AG04450 (cell line): Measurements from ENCODE around the gene RFTN1. TPM values are rescaled to one million over a fixed set of nuclear protein-coding genes. Genes with fewer than 3 reads are reported as not detected.

Experiments
- CTCF ChIA-PET: fragments of 300-600, 350-600 bp; formaldehyde crosslinking; extraction: SDS; loops from one replicate; lab custom pipeline; 2022; ENCODE audit warnings: antibody characterized with exemption, inconsistent platforms; lab: Charles Lee
- POLR2A ChIA-PET: fragments of 350-600 bp; formaldehyde crosslinking; extraction: SDS; loops from one replicate; lab custom pipeline; 2021; ENCODE audit warnings: antibody characterized with exemption, inconsistent platforms; lab: Yijun Ruan, JAX
- DNase-seq: peaks from one replicate; pipeline ENCODE4 v3.0.0-alpha.2; 2011; ENCODE audit warnings: low read depth, low spot score
- H3K27ac ChIP-seq: one replicate; pipeline ENCODE4 v1.5.1; 2012; ENCODE audit warnings: low read depth, low read length, control low read depth
- H3K27me3 ChIP-seq: one replicate; pipeline ENCODE4 v1.6.0; 2012; ENCODE audit warnings: low read length; ENCODE audit not compliant: control insufficient read depth, insufficient read depth
- H3K4me3 ChIP-seq: 2 replicates; pipeline ENCODE4 v1.5.1; 2011; ENCODE audit warnings: mild to moderate bottlenecking, low read depth, low read length, control low read depth
- H3K9me3 ChIP-seq: 2 replicates; pipeline ENCODE4 v1.5.1; 2012; ENCODE audit warnings: low read length; ENCODE audit not compliant: control insufficient read depth, insufficient read depth
- polyA plus RNA-seq: library from polyadenylated mRNA; depleted of rRNA; stranded (reverse); fragments of >200 nt; gene quantifications from 2 replicates; pipeline ENCODE4 v1.2.3, GENCODE V29; 2011
- TF ChIP-seq, protein P1 (sequence below): IDR thresholded peaks from 2 replicates; pipeline ENCODE4 v1.5.1; 2011; ENCODE audit warnings: low read depth, low read length, control low read depth, inconsistent platforms

The RFTN1 gene
- polyA plus RNA-seq, 1 experiment: 97.3 TPM

DNA sequence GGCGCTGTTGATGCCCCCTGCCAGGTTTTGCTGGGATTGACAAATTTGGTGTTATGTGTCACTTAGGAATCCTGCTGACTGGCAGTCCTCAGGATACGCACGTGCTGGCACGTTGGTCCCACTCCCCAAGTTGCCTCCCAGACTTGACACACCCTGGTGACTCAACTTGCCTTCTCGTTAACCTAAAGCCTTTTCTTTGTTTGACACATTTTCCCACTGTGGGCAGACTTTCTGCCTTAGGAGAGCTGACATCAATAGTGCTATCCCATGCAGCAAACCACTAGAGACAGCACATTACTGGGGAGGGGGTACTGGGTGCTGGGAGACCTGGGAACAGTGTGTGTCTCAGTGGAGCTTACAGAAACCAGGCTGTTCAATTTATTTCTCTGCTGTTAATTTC is 144.2 kb downstream of the RFTN1 start:
- no peak for DNase-seq
- TF ChIP-seq, protein P1, sequence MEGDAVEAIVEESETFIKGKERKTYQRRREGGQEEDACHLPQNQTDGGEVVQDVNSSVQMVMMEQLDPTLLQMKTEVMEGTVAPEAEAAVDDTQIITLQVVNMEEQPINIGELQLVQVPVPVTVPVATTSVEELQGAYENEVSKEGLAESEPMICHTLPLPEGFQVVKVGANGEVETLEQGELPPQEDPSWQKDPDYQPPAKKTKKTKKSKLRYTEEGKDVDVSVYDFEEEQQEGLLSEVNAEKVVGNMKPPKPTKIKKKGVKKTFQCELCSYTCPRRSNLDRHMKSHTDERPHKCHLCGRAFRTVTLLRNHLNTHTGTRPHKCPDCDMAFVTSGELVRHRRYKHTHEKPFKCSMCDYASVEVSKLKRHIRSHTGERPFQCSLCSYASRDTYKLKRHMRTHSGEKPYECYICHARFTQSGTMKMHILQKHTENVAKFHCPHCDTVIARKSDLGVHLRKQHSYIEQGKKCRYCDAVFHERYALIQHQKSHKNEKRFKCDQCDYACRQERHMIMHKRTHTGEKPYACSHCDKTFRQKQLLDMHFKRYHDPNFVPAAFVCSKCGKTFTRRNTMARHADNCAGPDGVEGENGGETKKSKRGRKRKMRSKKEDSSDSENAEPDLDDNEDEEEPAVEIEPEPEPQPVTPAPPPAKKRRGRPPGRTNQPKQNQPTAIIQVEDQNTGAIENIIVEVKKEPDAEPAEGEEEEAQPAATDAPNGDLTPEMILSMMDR: no peak
- Histone ChIP-seq H3K27me3 (no peaks in the 10 kb centered on the region), H3K27ac (no peak overlapping the region), H3K4me3 (no peak overlapping the region), H3K9me3 (no peaks in the 10 kb centered on the region; the same call in 1 of the 2 replicates)
- POLR2A ChIA-PET: no interaction called here
- CTCF ChIA-PET: interaction anchor here (1.6 kb wide), 1 partner anchor 11 kb away, joined by 3 read pairs; no protein-coding TSS in a partner anchor

DNA sequence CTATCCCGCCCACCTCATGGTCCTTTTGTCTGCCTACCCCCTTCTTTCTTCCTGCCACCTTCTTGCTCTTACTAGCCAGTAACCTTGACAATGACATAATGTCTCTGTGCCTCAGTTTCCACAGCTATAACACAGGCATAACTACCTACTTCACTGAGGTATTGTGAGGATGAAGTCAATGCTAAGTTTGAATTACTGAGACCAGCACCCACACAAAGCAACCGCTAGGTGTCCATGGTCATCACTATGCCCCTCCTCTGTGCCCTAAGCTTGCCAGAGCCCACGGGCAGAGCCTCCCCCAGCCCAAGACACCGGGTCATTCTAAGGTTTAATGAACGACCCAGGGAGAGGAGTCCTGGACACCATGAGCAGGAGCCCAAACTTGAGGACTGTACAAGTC is 146.9 kb downstream of the RFTN1 start:
- TF ChIP-seq, protein P1: no peak
- CTCF ChIA-PET: interaction anchor here (0.9 kb wide), 1 partner anchor 9 kb away, joined by 3 read pairs; no protein-coding TSS in a partner anchor
- no peaks in the 10 kb centered on the region; the same call in 1 of the 2 replicates for H3K9me3 ChIP-seq
- H3K27ac ChIP-seq: no peak overlapping the region
- POLR2A ChIA-PET: interaction anchor here (0.7 kb wide), 1 partner anchor 40 kb away, joined by 3 read pairs; no protein-coding TSS in a partner anchor
- H3K4me3 ChIP-seq: no peak overlapping the region
- no peak for DNase-seq
- H3K27me3 ChIP-seq: no peaks in the 10 kb centered on the region

DNA sequence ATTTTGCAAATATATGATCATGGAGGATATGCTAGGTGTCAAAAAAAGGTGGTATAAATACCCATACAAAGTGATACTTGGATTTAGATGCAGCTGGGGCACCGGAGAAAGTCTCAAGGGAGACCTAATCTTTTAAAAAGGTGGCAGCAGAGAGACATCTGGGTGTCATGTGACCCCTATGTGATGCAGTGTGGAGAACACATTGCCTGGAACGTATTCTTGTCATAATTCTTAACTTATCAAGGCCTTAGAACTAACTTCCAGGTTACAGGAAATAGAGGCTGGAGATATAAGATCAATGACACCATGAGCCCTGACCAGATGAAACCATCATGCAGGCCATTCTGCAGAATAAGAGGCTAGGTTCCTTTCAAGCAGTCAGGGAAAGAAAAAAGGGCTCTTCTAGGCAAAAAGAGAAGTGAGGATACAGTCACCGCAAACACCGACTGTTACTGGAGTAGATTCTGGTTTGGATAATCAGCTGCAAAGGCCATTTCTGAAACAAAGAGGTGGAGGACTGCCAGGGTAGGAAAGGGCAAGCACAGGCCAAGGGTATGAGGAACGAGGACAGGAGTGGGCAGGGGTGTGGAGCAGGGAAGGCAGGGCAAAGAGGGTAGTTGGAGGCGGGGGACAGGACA is 147.9 kb downstream of the RFTN1 start:
- Histone ChIP-seq H3K9me3 (no peaks in the 10 kb centered on the region; the same call in 1 of the 2 replicates), H3K27me3 (no peaks in the 10 kb centered on the region), H3K4me3 (no peak overlapping the region), H3K27ac (no peak overlapping the region)
- CTCF ChIA-PET: no interaction called here
- no peak for DNase-seq
- POLR2A ChIA-PET: interaction anchor here (0.7 kb wide), 1 partner anchor 41 kb away, joined by 3 read pairs; no protein-coding TSS in a partner anchor
- TF ChIP-seq, protein P1: no peak

DNA sequence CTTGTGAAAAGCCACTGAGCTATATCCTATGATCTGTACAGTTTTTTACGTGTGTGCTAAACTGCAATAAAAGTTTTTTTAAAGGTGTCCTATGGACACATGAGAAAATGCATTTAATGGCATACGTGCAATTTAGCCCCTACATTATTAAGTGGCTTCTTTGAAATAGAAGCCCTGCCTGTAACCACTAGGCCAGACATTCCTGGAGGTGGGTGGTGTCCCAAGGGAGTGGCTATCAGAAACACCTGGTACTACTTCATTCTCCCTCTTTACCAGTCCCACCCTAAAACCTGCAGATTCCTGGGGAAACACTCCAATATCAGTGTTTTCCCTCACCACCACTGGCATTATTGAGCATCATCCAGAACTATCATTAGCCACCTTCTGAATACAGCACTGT is 148.5 kb downstream of the RFTN1 start:
- Histone ChIP-seq H3K9me3 (no peaks in the 10 kb centered on the region; the same call in 1 of the 2 replicates), H3K27me3 (no peaks in the 10 kb centered on the region), H3K27ac (no peak overlapping the region), H3K4me3 (no peak overlapping the region)
- ChIA-PET CTCF (no interaction called here), POLR2A (no interaction called here)
- TF ChIP-seq, protein P1: no peak
- DNase-seq: no peak

DNA sequence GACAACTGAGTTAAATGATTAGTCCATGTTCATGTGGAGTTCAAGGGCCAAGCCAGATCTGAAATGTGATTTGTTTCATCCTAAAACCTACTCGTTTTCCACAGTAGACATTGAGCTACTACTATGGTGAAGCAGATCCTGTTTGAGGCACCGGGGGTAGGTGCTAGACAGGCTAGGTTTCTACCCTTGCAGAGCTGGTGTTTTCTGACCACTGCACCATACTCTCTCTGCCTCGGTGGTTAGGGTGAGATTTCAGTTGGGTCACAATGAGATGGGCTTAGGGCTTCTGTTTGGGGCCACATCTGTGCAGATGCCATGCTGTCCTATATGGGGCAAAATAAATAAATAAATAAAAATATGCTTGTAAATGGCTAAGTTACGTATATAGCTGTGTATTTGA is 149.2 kb downstream of the RFTN1 start:
- Histone ChIP-seq H3K27me3 (no peaks in the 10 kb centered on the region), H3K4me3 (no peak overlapping the region), H3K27ac (no peak overlapping the region), H3K9me3 (no peaks in the 10 kb centered on the region; the same call in 1 of the 2 replicates)
- TF ChIP-seq, protein P1: no peak
- ChIA-PET CTCF (no interaction called here), POLR2A (no interaction called here)
- DNase-seq: no peak
